Tibial nerve (tissue), 4 donors: ENCODE measurements around the gene RASD2.

Experiments used
- EP300 ChIP-seq, 2 donors: sonication (generic); formaldehyde crosslinking; IDR thresholded peaks; one replicate each; pipeline ENCODE4 v1.6.1; 2017; ENCODE audit warnings: antibody characterized with exemption in 2 of 2, mild to moderate bottlenecking in 1 of 2
- POLR2A ChIP-seq, 2 donors: fragments of 450-650 bp; IDR thresholded peaks; one replicate each; pipeline ENCODE4 v1.6.1; 2017; ENCODE audit warnings: antibody characterized with exemption in 2 of 2, mild to moderate bottlenecking in 2 of 2, moderate library complexity in 2 of 2
- TF ChIP-seq, protein P1 (sequence below), 5 experiments: fragments of 200-600 bp in 3 of 5; fragments of 450-650 bp in 2 of 5; sonication (generic) in 3 of 5; IDR thresholded peaks; one replicate each; pipeline ENCODE4 v1.5.1; 2016 to 2019; ENCODE audit warnings: antibody characterized with exemption in 5 of 5, mild to moderate bottlenecking in 3 of 5, moderate library complexity in 2 of 5

DNA sequence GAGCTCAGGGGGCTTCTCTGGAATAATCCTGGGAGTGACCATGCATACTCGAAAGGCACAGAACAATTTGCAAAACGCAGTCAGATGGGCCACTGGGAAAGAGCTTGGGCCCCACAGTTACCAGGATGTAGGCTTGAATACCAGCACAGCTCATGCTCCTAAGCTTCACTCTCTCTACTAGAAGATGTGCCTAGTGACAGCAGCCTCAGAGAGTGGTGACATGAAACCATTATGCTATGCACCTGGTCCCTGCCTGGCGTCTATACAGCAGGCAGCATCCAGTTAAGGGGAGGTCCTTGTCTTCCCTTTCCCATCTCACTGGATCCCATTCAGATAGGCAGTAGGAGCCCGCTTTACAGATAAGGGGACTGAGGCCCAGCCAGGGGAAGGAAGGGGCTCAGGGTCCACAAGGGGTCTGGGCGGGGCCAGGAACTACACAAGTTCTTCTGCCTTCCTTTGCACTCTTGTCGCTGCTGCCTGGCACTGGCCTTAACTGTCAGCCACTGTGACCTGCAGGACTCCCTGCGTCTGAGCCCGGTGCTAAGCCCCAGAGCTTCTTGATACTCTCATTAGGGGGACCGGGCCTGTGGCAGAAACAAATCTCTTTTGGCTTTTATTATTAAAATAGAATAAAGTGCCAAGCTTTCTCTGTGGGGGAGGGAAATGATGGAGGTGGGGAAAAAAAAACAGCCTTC is 21.2 kb upstream of the RASD2 start:
- TF ChIP-seq, protein P1, sequence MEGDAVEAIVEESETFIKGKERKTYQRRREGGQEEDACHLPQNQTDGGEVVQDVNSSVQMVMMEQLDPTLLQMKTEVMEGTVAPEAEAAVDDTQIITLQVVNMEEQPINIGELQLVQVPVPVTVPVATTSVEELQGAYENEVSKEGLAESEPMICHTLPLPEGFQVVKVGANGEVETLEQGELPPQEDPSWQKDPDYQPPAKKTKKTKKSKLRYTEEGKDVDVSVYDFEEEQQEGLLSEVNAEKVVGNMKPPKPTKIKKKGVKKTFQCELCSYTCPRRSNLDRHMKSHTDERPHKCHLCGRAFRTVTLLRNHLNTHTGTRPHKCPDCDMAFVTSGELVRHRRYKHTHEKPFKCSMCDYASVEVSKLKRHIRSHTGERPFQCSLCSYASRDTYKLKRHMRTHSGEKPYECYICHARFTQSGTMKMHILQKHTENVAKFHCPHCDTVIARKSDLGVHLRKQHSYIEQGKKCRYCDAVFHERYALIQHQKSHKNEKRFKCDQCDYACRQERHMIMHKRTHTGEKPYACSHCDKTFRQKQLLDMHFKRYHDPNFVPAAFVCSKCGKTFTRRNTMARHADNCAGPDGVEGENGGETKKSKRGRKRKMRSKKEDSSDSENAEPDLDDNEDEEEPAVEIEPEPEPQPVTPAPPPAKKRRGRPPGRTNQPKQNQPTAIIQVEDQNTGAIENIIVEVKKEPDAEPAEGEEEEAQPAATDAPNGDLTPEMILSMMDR (IDR thresholded peaks at IDR 0.05), result no peak
- TF ChIP-seq EP300 (IDR thresholded peaks at IDR 0.05) (no peak), POLR2A (IDR thresholded peaks at IDR 0.05) (no peak)
